HFFc6 (cell line): ENCODE results near the gene GRB10. TPM values are rescaled to one million over a fixed set of nuclear protein-coding genes. Genes with fewer than 3 reads are reported as not detected.

Source experiments
- DNase-seq: peaks from one replicate; pipeline ENCODE4 v3.0.0-alpha.2; 2018
- H3K27ac Mint-ChIP-seq: 2 replicates; pipeline ENCODE4 v1.8.0; 2020; ENCODE audit warnings: mild to moderate bottlenecking, mixed read lengths
- H3K27me3 Mint-ChIP-seq: 2 replicates; pipeline ENCODE4 v1.8.0; 2021; ENCODE audit warnings: mild to moderate bottlenecking, moderate library complexity, mixed read lengths; ENCODE audit not compliant: insufficient read depth
- H3K36me3 Mint-ChIP-seq: 2 replicates; pipeline ENCODE4 v1.8.0; 2021; ENCODE audit warnings: low read depth, mixed read lengths
- H3K4me1 Mint-ChIP-seq: 2 replicates; pipeline ENCODE4 v1.8.0; 2020; ENCODE audit warnings: low read depth, mixed read lengths
- H3K4me3 Mint-ChIP-seq: 2 replicates; pipeline ENCODE4 v1.8.0; 2020; ENCODE audit warnings: mild to moderate bottlenecking, moderate library complexity, mixed read lengths
- H3K9me3 Mint-ChIP-seq: 2 replicates; pipeline ENCODE4 v1.8.0; 2020; ENCODE audit warnings: mild to moderate bottlenecking, mixed read lengths
- CTCF ChIP-seq: fragments of 200-600 bp; sonication (generic); IDR thresholded peaks from 2 replicates; pipeline ENCODE4 v1.5.0; 2021; ENCODE audit warnings: antibody characterized with exemption, mild to moderate bottlenecking
- total RNA-seq, 6 experiments: library from RNA; stranded (reverse); fragmentation: NEBNext Ultra II Directional; extraction: Animal tissue kit (Norgen Biotek cat#: 25700); gene quantifications; 2 replicates in 1 of 6; 3 replicates in 5 of 6; pipeline ENCODE4 v1.2.3, GENCODE V29; 2021

Gene GRB10
- total RNA-seq, 6 experiments from 2014 or later: 13.6 to 17.8 (median 14.8) TPM

DNA sequence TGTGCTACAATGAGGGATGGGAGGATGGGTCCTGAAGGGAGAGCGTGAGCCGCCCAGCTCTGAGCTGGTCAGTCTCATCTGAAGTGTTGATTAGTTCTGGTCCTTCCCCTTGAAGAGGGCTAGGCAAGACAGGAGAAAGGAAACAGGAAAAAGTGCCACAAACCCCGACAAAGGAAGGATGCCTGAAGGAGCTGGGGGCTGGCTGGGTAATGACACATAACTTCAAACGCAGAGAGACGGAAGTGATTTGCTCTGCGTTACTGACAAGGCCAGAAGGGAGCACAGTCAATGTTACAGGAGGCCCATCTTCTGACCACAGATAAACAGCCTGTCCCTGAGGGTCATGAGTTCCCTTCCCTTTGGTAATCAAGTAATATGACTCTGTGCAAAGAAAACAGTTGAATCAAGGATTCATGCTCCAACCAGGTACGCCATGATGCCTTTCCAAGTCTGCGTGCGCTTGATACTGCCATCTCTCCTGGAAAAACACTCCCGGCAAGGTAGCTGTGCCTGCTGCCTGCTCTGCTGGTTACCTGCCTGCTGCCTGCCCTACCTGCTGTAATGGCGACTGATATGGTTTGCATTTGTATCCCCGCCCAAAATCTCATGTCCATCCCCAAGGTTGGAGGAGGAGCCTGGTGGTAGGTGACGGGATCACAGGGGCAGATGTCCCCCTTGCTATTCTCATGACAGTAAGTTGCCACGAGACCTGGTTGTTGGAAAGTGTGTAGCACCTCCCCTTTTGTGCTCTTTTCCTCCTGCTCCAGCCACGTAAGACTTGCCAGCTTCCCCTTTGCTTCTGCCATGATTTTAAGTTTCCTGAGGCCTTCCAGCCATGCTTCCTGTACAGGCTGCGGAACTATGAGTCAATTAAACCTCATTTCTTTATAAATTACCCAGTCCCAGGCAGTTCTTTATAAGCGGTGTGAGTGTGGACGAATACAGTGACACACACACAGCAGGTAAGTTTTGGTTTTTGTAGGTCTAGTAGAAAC lies 57.9 kb downstream of the GRB10 start:
- no peaks in the 10 kb centered on the region for H3K36me3 Mint-ChIP-seq
- H3K9me3 Mint-ChIP-seq: no peaks in the 10 kb centered on the region
- no peak for DNase-seq
- H3K4me1 Mint-ChIP-seq: peaks cover 33% of the 10 kb centered on the region
- no peak for TF ChIP-seq CTCF
- H3K27me3 Mint-ChIP-seq: no peaks in the 10 kb centered on the region; the same call in 1 of the 2 replicates
- no peak overlapping the region for H3K27ac Mint-ChIP-seq
- H3K4me3 Mint-ChIP-seq: no peak overlapping the region

- H3K27ac Mint-ChIP-seq: no peak overlapping the region
- H3K4me3 Mint-ChIP-seq: no peak overlapping the region
- peaks cover 31% of the 10 kb centered on the region for H3K4me1 Mint-ChIP-seq
- no peaks in the 10 kb centered on the region for H3K36me3 Mint-ChIP-seq
- H3K27me3 Mint-ChIP-seq: no peaks in the 10 kb centered on the region; the same call in 1 of the 2 replicates
- no peak for DNase-seq
- no peaks in the 10 kb centered on the region for H3K9me3 Mint-ChIP-seq
- no peak for TF ChIP-seq CTCF
Measured at GRCh38 chr7:50723888-50724287, 58.8 kb downstream of the GRB10 start.

DNA sequence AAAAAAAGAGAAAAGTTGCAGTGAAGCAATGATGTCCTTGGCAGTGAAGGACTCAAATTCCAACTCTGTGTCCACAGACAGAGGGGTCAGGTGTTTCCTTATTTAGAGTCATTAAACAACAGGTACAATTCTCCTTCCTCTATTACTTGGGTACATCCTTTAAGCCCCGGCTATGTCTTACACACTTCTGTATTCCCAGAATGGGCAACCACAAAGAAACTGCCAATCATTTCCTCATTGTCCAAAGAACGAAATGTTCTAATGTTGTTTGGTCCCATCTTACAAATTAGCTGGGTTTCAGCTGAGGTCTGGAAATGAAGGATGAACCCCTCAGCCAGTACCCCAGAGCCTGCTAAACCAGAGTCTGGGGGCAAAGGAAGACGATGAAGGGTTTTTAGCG lies 59.5 kb downstream of the GRB10 start:
- H3K36me3 Mint-ChIP-seq: no peaks in the 10 kb centered on the region
- no peak overlapping the region for H3K4me3 Mint-ChIP-seq
- no peaks in the 10 kb centered on the region; the same call in 1 of the 2 replicates for H3K27me3 Mint-ChIP-seq
- no peaks in the 10 kb centered on the region for H3K9me3 Mint-ChIP-seq
- no peak for DNase-seq
- no peak overlapping the region for H3K27ac Mint-ChIP-seq
- TF ChIP-seq CTCF: no peak
- peaks cover 29% of the 10 kb centered on the region for H3K4me1 Mint-ChIP-seq

DNA sequence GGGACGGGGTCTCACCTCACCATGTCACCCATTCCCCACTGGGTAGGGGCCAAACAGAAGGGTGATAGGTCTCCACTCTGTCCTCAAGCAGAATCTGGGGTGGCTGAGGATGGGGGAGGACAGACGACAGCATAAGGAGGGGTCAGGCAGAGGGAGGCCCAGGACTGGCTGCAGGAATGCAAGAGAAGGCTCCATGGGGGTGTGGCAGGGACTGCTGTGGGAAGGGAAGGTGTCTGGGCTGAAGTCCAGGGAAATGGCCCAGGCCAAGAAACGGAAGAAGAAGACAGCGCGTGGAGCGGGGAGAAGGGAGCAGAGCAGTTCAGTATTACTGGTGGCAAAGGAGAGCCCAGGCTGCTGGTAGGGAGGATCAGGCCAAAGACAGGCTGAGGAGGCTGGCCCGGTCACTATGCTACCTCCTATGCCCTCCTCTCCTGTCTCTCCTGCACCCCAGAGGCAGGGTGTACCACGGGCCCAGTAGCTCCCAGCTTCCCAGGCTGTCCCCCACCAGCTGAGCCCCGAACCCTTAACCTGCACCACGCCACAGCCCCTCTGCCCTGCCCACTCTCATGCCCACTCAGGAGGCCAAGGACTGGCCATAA lies 60.9 kb downstream of the GRB10 start:
- no peak for DNase-seq
- peaks cover 23% of the 10 kb centered on the region for H3K4me1 Mint-ChIP-seq
- H3K27ac Mint-ChIP-seq: no peak overlapping the region

GRCh38 chr7:50721160-50721559 lies 61.5 kb downstream of the GRB10 start:
- Mint-ChIP-seq H3K27me3 (no peaks in the 10 kb centered on the region; the same call in 1 of the 2 replicates), H3K4me3 (no peak overlapping the region), H3K27ac (no peak overlapping the region), H3K36me3 (no peaks in the 10 kb centered on the region), H3K4me1 (peaks cover 23% of the 10 kb centered on the region), H3K9me3 (no peaks in the 10 kb centered on the region)
- TF ChIP-seq CTCF: no peak
- DNase-seq: no peak

More for the DNA sequence above, 60.9 kb downstream of the GRB10 start:
- Mint-ChIP-seq H3K9me3 (no peaks in the 10 kb centered on the region), H3K4me3 (no peak overlapping the region), H3K36me3 (no peaks in the 10 kb centered on the region), H3K27me3 (no peaks in the 10 kb centered on the region; the same call in 1 of the 2 replicates)
- no peak for TF ChIP-seq CTCF
